Right atrium auricular region (tissue), 2 donors: ENCODE data around the gene CEP44. TPM values are rescaled to one million over a fixed set of nuclear protein-coding genes. Genes with fewer than 3 reads are reported as not detected.

Experiments used
- DNase-seq: peaks from one replicate; pipeline ENCODE4 v3.0.0-alpha.2; 2019; ENCODE audit warnings: low spot score
- H3K27ac ChIP-seq, 2 donors: fragments of 200-600 bp; sonication (generic); 1 replicate in 1 of 2; 2 replicates in 1 of 2; pipeline ENCODE4 v1.5.1; 2016 to 2019
- H3K27me3 ChIP-seq, 2 donors: fragments of 200-600 bp; sonication (generic); one replicate each; pipeline versions ENCODE4 v1.5.1 to v1.6.0; 2017 to 2019
- H3K36me3 ChIP-seq: fragments of 200-600 bp; sonication (generic); one replicate; pipeline ENCODE4 v1.5.1; 2016
- H3K4me1 ChIP-seq, 2 donors: fragments of 200-600 bp; sonication (generic); one replicate each; pipeline versions ENCODE4 v1.5.1 to v1.6.0; 2017 to 2019
- H3K4me3 ChIP-seq, 2 donors: fragments of 200-600 bp; sonication (generic); 1 replicate in 1 of 2; 2 replicates in 1 of 2; pipeline ENCODE4 v1.5.1; 2017 to 2019; ENCODE audit warnings: mild to moderate bottlenecking in 1 of 2, moderate library complexity in 1 of 2
- H3K9me3 ChIP-seq, 2 donors: fragments of 200-600 bp; sonication (generic); one replicate each; pipeline ENCODE4 v1.5.1; 2019
- total RNA-seq, 2 donors: library from RNA; depleted of rRNA; stranded (reverse); fragments of >200 nt; gene quantifications; one replicate each; pipeline ENCODE4 v1.1.0, GENCODE V29; 2016
- TF ChIP-seq, protein P1 (sequence below), 2 donors: fragments of 200-600 bp; sonication (generic); IDR thresholded peaks; one replicate each; pipeline ENCODE4 v1.5.1; 2019; ENCODE audit warnings: antibody characterized with exemption in 2 of 2

CEP44 gene
- total RNA-seq, 2 donors from 2014 or later = 11.4 to 11.6 TPM

DNA sequence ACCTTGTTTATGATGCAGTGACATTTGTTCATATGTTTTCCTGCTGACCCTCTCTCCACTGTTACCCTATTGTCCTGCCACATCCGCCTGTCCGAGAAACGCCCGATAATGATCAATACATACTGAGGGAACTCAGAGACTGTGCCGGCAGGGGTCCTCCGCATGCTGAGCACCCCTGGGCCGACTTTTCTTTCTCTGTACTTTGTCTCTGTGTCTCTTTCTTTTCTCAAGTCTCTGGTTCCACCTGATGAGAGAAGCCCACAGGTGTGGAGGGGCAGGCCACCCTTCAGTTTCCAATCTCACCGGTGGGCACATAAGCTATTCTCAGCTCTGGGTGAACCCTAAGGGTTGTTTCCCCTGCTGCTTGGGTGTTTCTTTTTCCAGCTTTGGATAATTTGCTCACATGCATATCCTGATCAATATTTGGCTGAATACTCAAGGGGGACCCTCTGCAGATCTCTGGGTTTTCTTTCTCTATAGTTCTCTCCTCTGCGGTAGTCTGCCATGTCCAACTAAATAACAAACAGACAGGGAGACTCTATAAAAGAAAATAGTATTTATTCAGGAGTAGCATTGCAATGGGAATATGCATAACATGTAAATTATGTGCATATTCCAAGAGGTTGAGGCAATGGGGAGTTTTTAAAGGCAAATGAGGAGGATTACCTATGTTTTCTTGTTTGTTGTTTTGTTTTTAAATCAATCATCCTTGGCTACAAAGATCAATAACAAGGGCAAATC is 97.2 kb downstream of the CEP44 start:
- Histone ChIP-seq H3K27ac (no peak overlapping the region), H3K36me3 (no peaks in the 10 kb centered on the region), H3K4me1 (no peaks in the 10 kb centered on the region), H3K9me3 (no peaks in the 10 kb centered on the region), H3K4me3 (no peak overlapping the region), H3K27me3 (no peaks in the 10 kb centered on the region)
- no peak for DNase-seq
- TF ChIP-seq, protein P1, sequence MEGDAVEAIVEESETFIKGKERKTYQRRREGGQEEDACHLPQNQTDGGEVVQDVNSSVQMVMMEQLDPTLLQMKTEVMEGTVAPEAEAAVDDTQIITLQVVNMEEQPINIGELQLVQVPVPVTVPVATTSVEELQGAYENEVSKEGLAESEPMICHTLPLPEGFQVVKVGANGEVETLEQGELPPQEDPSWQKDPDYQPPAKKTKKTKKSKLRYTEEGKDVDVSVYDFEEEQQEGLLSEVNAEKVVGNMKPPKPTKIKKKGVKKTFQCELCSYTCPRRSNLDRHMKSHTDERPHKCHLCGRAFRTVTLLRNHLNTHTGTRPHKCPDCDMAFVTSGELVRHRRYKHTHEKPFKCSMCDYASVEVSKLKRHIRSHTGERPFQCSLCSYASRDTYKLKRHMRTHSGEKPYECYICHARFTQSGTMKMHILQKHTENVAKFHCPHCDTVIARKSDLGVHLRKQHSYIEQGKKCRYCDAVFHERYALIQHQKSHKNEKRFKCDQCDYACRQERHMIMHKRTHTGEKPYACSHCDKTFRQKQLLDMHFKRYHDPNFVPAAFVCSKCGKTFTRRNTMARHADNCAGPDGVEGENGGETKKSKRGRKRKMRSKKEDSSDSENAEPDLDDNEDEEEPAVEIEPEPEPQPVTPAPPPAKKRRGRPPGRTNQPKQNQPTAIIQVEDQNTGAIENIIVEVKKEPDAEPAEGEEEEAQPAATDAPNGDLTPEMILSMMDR (IDR thresholded peaks at IDR 0.05) = no peak

DNA sequence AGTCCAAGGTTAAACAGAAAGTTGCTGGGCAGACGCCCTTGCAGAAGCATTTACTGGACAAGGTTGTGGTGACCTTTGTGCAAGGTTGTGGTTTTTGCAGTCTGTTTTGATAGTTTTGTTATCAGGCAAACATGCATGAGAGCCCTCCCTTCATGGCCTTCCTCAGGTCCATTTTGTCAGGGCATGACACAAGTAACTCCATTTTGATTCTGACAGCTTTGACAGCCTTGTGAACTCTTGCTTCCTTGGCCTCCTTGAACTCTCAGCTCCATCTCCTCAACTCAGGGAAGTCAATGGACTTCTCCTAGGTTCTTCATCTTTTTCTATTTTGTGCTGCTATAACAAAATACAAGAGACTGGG is 97.7 kb downstream of the CEP44 start:
- Histone ChIP-seq H3K27me3 (no peaks in the 10 kb centered on the region), H3K9me3 (no peaks in the 10 kb centered on the region), H3K27ac (no peak overlapping the region), H3K36me3 (no peaks in the 10 kb centered on the region), H3K4me1 (no peaks in the 10 kb centered on the region), H3K4me3 (no peak overlapping the region)
- no peak for DNase-seq
- TF ChIP-seq, protein P1 (IDR thresholded peaks at IDR 0.05) = no peak

Other genes with a start within 250 kb of the CEP44 start
- 10 to 100 TPM; 26.3 to 28.0 TPM for gene FBXO8, start 244 bp upstream of the CEP44 start, total RNA-seq
- gene HPGD, start 238.6 kb downstream of the CEP44 start, total RNA-seq = 1 to 10 TPM; 1.4 to 3.1 TPM